GM19467 (cell line): ENCODE data around the gene EIF1.
"Not testable (repeated sequence)": the region's sequence is repeated elsewhere in the genome, so short reads cannot be mapped to it uniquely, and the experiment has no call there.

Source experiments
- ATAC-seq: cut with Tn5 transposase; IDR thresholded peaks from one replicate; pipeline ENCODE4 v1.9.1; 2021; ENCODE audit warnings: mild to moderate bottlenecking, moderate library complexity; ENCODE audit not compliant: unreplicated experiment

Gene EIF1

GRCh38 chr17:41678411-41678906, 10.2 kb upstream of the EIF1 start:
- no peak for ATAC-seq

- ATAC-seq, result no peak
These were observed 9.6 kb upstream of the EIF1 start for GRCh38 chr17:41678907-41679739.

GRCh38 chr17:41679740-41680425, 8.8 kb upstream of the EIF1 start:
- ATAC-seq, result no peak

- ATAC-seq, result no peak
These were observed 8.2 kb upstream of the EIF1 start for GRCh38 chr17:41680426-41681040.

- no peak for ATAC-seq
These were observed 6.9 kb upstream of the EIF1 start for GRCh38 chr17:41681776-41682175.

- no peak for ATAC-seq
These were observed 6.1 kb upstream of the EIF1 start for GRCh38 chr17:41682631-41683030.

- ATAC-seq, result no peak
These were observed 5.2 kb upstream of the EIF1 start for GRCh38 chr17:41683441-41684007.

GRCh38 chr17:41684035-41684434, 4.7 kb upstream of the EIF1 start:
- no peak for ATAC-seq

- ATAC-seq, result not testable (repeated sequence)
These were observed 2.9 kb upstream of the EIF1 start for GRCh38 chr17:41685753-41686152.

- ATAC-seq, result no peak
These were observed 2.4 kb upstream of the EIF1 start for GRCh38 chr17:41686281-41686680.

GRCh38 chr17:41687828-41688640, 651 bp upstream of the EIF1 start:
- ATAC-seq, result peak; percentile 8

- no peak for ATAC-seq
These were observed 1.0 kb downstream of the EIF1 start for GRCh38 chr17:41689497-41690299.

- ATAC-seq, result no peak
These were observed 1.8 kb downstream of the EIF1 start for GRCh38 chr17:41690497-41690896.

GRCh38 chr17:41691031-41691777, 2.5 kb downstream of the EIF1 start:
- no peak for ATAC-seq

- no peak for ATAC-seq
These were observed 4.2 kb downstream of the EIF1 start for GRCh38 chr17:41692722-41693521.

- no peak for ATAC-seq
These were observed 6.5 kb downstream of the EIF1 start for GRCh38 chr17:41695134-41695661.

GRCh38 chr17:41695954-41696757, 7.5 kb downstream of the EIF1 start:
- ATAC-seq, result no peak
